HG03108 (cell line): ENCODE measurements around the gene NAAA.
"Not testable (repeated sequence)": the region's sequence is repeated elsewhere in the genome, so short reads cannot be mapped to it uniquely, and the experiment has no call there.

Experiments used
- ATAC-seq: cut with Tn5 transposase; IDR thresholded peaks from one replicate; pipeline ENCODE4 v1.9.1; 2021; ENCODE audit warnings: moderate library complexity; ENCODE audit not compliant: unreplicated experiment

Gene NAAA

GRCh38 chr4:75920327-75920726, 20.5 kb downstream of the NAAA start:
- ATAC-seq, result no peak

GRCh38 chr4:75919920-75920319, 20.9 kb downstream of the NAAA start:
- no peak for ATAC-seq

GRCh38 chr4:75916091-75916661, 24.6 kb downstream of the NAAA start:
- ATAC-seq, result no peak

GRCh38 chr4:75912968-75913367, 27.8 kb downstream of the NAAA start:
- no peak for ATAC-seq

GRCh38 chr4:75910831-75911230, 30.0 kb downstream of the NAAA start:
- ATAC-seq, result not testable (repeated sequence)

- ATAC-seq, result no peak
Observed at GRCh38 chr4:75909405-75909804, 31.4 kb downstream of the NAAA start.

- no peak for ATAC-seq
Observed at GRCh38 chr4:75908555-75908954, 32.3 kb downstream of the NAAA start.

GRCh38 chr4:75907966-75908365, 32.8 kb downstream of the NAAA start:
- ATAC-seq, result no peak

- ATAC-seq, result no peak
Observed at GRCh38 chr4:75904076-75904475, 36.7 kb downstream of the NAAA start.

GRCh38 chr4:75902352-75902751, 38.5 kb downstream of the NAAA start, which contains the start of gene PPEF2:
Gene PPEF2 (minus strand): TSS chr4:75902452. CDS start chr4:75896325, 6,127 bp downstream.
- no peak for ATAC-seq

GRCh38 chr4:75898536-75898935, 42.3 kb downstream of the NAAA start:
- no peak for ATAC-seq

- ATAC-seq, result no peak
Observed at GRCh38 chr4:75895744-75896314, 45.0 kb downstream of the NAAA start.

GRCh38 chr4:75892508-75892907, 48.3 kb downstream of the NAAA start:
- no peak for ATAC-seq

GRCh38 chr4:75891611-75892010, 49.2 kb downstream of the NAAA start:
- no peak for ATAC-seq

GRCh38 chr4:75889537-75890199, 51.1 kb downstream of the NAAA start:
- ATAC-seq, result no peak

- no peak for ATAC-seq
Observed at GRCh38 chr4:75886104-75886503, 54.7 kb downstream of the NAAA start.

GRCh38 chr4:75881476-75881875, 59.3 kb downstream of the NAAA start:
- no peak for ATAC-seq

- ATAC-seq, result no peak
Observed at GRCh38 chr4:75880278-75880677, 60.5 kb downstream of the NAAA start.

GRCh38 chr4:75878246-75878756, 62.5 kb downstream of the NAAA start:
- no peak for ATAC-seq

- ATAC-seq, result no peak
Observed at GRCh38 chr4:75876218-75876617, 64.6 kb downstream of the NAAA start.

- ATAC-seq, result no peak
Observed at GRCh38 chr4:75869100-75869499, 71.7 kb downstream of the NAAA start.

GRCh38 chr4:75867130-75867529, 73.7 kb downstream of the NAAA start:
- no peak for ATAC-seq
